WTC11 (cell line): Measurements from ENCODE around the gene MECR. TPM values are rescaled to one million over a fixed set of nuclear protein-coding genes. Genes with fewer than 3 reads are reported as not detected.

Experiments
- ATAC-seq: fragments of 200-7000 bp; cut with Tn5 transposase; 2 replicates; pipeline ENCODE4 v1.10.0; 2021; ENCODE audit warnings: mild to moderate bottlenecking, moderate library complexity
- CTCF ChIA-PET: fragments of 300-600 bp; sonication (Branson Sonifier 250); formaldehyde crosslinking; loops from one replicate; lab custom pipeline; 2021; ENCODE audit warnings: antibody characterized with exemption; lab: Charles Lee
- POLR2A ChIA-PET: fragments of 350-600 bp; sonication (Branson Sonifier 250); formaldehyde crosslinking; loops from one replicate; lab custom pipeline; 2021; ENCODE audit warnings: antibody characterized with exemption; lab: Charles Lee
- DNase-seq: peaks from one replicate; pipeline ENCODE4 v3.0.0; 2021; ENCODE audit warnings: low spot score
- H3K27ac Mint-ChIP-seq: 2 replicates; pipeline ENCODE4 v1.8.0; 2021; ENCODE audit warnings: mixed read lengths
- H3K27me3 Mint-ChIP-seq: 2 replicates; pipeline ENCODE4 v1.8.0; 2021; ENCODE audit warnings: low read depth, mild to moderate bottlenecking, moderate library complexity, mixed read lengths
- H3K36me3 Mint-ChIP-seq: 2 replicates; pipeline ENCODE4 v1.8.0; 2021; ENCODE audit warnings: mixed read lengths
- H3K4me1 Mint-ChIP-seq: 2 replicates; pipeline ENCODE4 v1.8.0; 2022; ENCODE audit warnings: mixed read lengths
- H3K4me3 Mint-ChIP-seq: 2 replicates; pipeline ENCODE4 v1.8.0; 2021; ENCODE audit warnings: mild to moderate bottlenecking, moderate library complexity, mixed read lengths
- H3K9me3 Mint-ChIP-seq: 2 replicates; pipeline ENCODE4 v1.8.0; 2021; ENCODE audit warnings: mixed read lengths
- CREM ChIP-seq: sonication (generic); formaldehyde crosslinking; IDR thresholded peaks from 2 replicates; pipeline ENCODE4 v1.8.1; 2022; ENCODE audit warnings: mild to moderate bottlenecking, missing genetic modification reagents, moderate library complexity
- ERG ChIP-seq: fragments of 250-450 bp; sonication (Bioruptor Pico); IDR thresholded peaks from 2 replicates; pipeline ENCODE4 v1.8.0; 2021; ENCODE audit warnings: mild to moderate bottlenecking
- FOXP1 ChIP-seq: sonication (generic); formaldehyde crosslinking; IDR thresholded peaks from 2 replicates; pipeline ENCODE4 v1.8.0; 2022; ENCODE audit warnings: missing genetic modification reagents, mild to moderate bottlenecking, moderate library complexity, borderline replicate concordance
- FOXP4 ChIP-seq: sonication (generic); formaldehyde crosslinking; IDR thresholded peaks from 2 replicates; pipeline ENCODE4 v1.8.0; 2022; ENCODE audit warnings: mild to moderate bottlenecking, missing genetic modification reagents
- HMGXB4 ChIP-seq: sonication (generic); formaldehyde crosslinking; IDR thresholded peaks from 2 replicates; pipeline ENCODE4 v1.8.1; 2023; ENCODE audit warnings: mild to moderate bottlenecking, moderate library complexity, missing genetic modification reagents
- MAX ChIP-seq: sonication (generic); formaldehyde crosslinking; IDR thresholded peaks from 2 replicates; pipeline ENCODE4 v1.8.0; 2022; ENCODE audit warnings: mild to moderate bottlenecking, missing genetic modification reagents
- MXD4 ChIP-seq: fragments of 250-450 bp; sonication (Bioruptor Pico); IDR thresholded peaks from 2 replicates; pipeline ENCODE4 v1.8.0; 2021; ENCODE audit warnings: mild to moderate bottlenecking, moderate library complexity, borderline replicate concordance
- MYBL2 ChIP-seq: sonication (generic); formaldehyde crosslinking; IDR thresholded peaks from 2 replicates; pipeline ENCODE4 v1.8.1; 2023; ENCODE audit warnings: mild to moderate bottlenecking, moderate library complexity, missing genetic modification reagents
- PRDM15 ChIP-seq: sonication (generic); formaldehyde crosslinking; IDR thresholded peaks from 2 replicates; pipeline ENCODE4 v1.8.0; 2022; ENCODE audit warnings: missing genetic modification reagents
- PRRX2 ChIP-seq: fragments of 250-450 bp; sonication (Bioruptor Pico); IDR thresholded peaks from 2 replicates; pipeline ENCODE4 v1.8.0; 2021; ENCODE audit warnings: mild to moderate bottlenecking
- RORB ChIP-seq: fragments of 250-450 bp; sonication (Bioruptor Pico); IDR thresholded peaks from 2 replicates; pipeline ENCODE4 v1.9.0; 2021; ENCODE audit warnings: mild to moderate bottlenecking
- STAT6 ChIP-seq: sonication (generic); formaldehyde crosslinking; conservative IDR thresholded peaks from 2 replicates; pipeline ENCODE4 v1.8.1; 2023; ENCODE audit warnings: mild to moderate bottlenecking, low read depth, missing genetic modification reagents, moderate library complexity
- TP53 ChIP-seq: sonication (generic); formaldehyde crosslinking; IDR thresholded peaks from 2 replicates; pipeline ENCODE4 v1.8.1; 2023; ENCODE audit warnings: mild to moderate bottlenecking, missing genetic modification reagents
- USF1 ChIP-seq: sonication (generic); formaldehyde crosslinking; IDR thresholded peaks from 2 replicates; pipeline ENCODE4 v1.8.0; 2022; ENCODE audit warnings: mild to moderate bottlenecking, missing genetic modification reagents
- USF2 ChIP-seq: sonication (generic); formaldehyde crosslinking; IDR thresholded peaks from 2 replicates; pipeline ENCODE4 v1.8.1; 2023; ENCODE audit warnings: mild to moderate bottlenecking, missing genetic modification reagents, moderate library complexity
- ZBTB43 ChIP-seq: sonication (generic); formaldehyde crosslinking; IDR thresholded peaks from 2 replicates; pipeline ENCODE4 v1.8.1; 2023; ENCODE audit warnings: mild to moderate bottlenecking, missing genetic modification reagents
- ZNF138 ChIP-seq: sonication (generic); formaldehyde crosslinking; conservative IDR thresholded peaks from 2 replicates; pipeline ENCODE4 v1.8.1; 2022; ENCODE audit warnings: mild to moderate bottlenecking, moderate library complexity, missing genetic modification reagents
- ZNF416 ChIP-seq: fragments of 250-450 bp; sonication (Bioruptor Pico); IDR thresholded peaks from 2 replicates; pipeline ENCODE4 v1.9.0; 2021; ENCODE audit warnings: mild to moderate bottlenecking, inconsistent platforms
- ZSCAN18 ChIP-seq: fragments of 250-450 bp; sonication (Bioruptor Pico); IDR thresholded peaks from 2 replicates; pipeline ENCODE4 v2.1.2; 2022; ENCODE audit warnings: mild to moderate bottlenecking, moderate library complexity
- total RNA-seq: library from RNA; stranded (reverse); gene quantifications from 3 replicates; pipeline ENCODE4 v1.2.3, GENCODE V29; 2021

Gene MECR
- total RNA-seq, 1 experiment from 2014 or later: 37.6 TPM

- ChIA-PET POLR2A (interaction anchor here (0.5 kb wide), 1 partner anchor 205 kb away, joined by 3 read pairs; no protein-coding TSS in a partner anchor), CTCF (interaction anchor here (1.4 to 3.5 kb wide), 5 partner anchors 21 to 94 kb away, joined by 4 to 30 read pairs (median 8); no protein-coding TSS in a partner anchor)
- H3K4me3 Mint-ChIP-seq: peak overlapping the region; percentile 85
- ATAC-seq: peak; percentile 5
- no peak overlapping the region for H3K27ac Mint-ChIP-seq
- TF ChIP-seq ZSCAN18 (CRISPR knock-in tag): no peak
- TF ChIP-seq MXD4 (CRISPR knock-in tag): no peak
- no peak for TF ChIP-seq ZNF138 (CRISPR knock-in tag)
- TF ChIP-seq FOXP4 (CRISPR knock-in tag): 0 out of 2 replicates have a peak, but pooled peaks have one; percentile 32
- 0 out of 2 replicates have a peak, but pooled peaks have one; percentile 13 for TF ChIP-seq PRDM15 (CRISPR knock-in tag)
- TF ChIP-seq USF2 (CRISPR knock-in tag): peak; percentile 62
- no peak for TF ChIP-seq RORB (CRISPR knock-in tag)
- TF ChIP-seq USF1 (CRISPR knock-in tag): peak; percentile 54; the same call in 1 of the 2 replicates
- peak; percentile 84; the same call in 1 of the 2 replicates for TF ChIP-seq TP53 (CRISPR knock-in tag)
- TF ChIP-seq ZBTB43 (CRISPR knock-in tag): peak; percentile 98
- 0 out of 2 replicates have a peak, but pooled peaks have one; percentile 21 for TF ChIP-seq CREM (CRISPR knock-in tag)
- TF ChIP-seq MAX (CRISPR knock-in tag): peak; percentile 92
- no peak for TF ChIP-seq PRRX2 (CRISPR knock-in tag)
- TF ChIP-seq MYBL2 (CRISPR knock-in tag): no peak
- TF ChIP-seq ERG (CRISPR knock-in tag): no peak
- no peak for TF ChIP-seq ZNF416 (CRISPR knock-in tag)
- peak; percentile 68; the same call in 1 of the 2 replicates for TF ChIP-seq HMGXB4 (CRISPR knock-in tag)
- peak; percentile 83 for TF ChIP-seq FOXP1 (CRISPR knock-in tag)
- 0 out of 2 replicates have a peak, but pooled peaks have one; percentile 27 for TF ChIP-seq STAT6 (CRISPR knock-in tag)
- H3K27me3 Mint-ChIP-seq: peaks cover 55% of the 10 kb centered on the region
- H3K9me3 Mint-ChIP-seq: no peaks in the 10 kb centered on the region
- peak; percentile 68 for DNase-seq
- no peaks in the 10 kb centered on the region for H3K36me3 Mint-ChIP-seq
- peaks cover 37% of the 10 kb centered on the region for H3K4me1 Mint-ChIP-seq
Measured at GRCh38 chr1:29237852-29238619, 7.3 kb upstream of the MECR start.
